WTC11 (cell line): Measurements from ENCODE around the gene SDHA.

Experiments
- CREM ChIP-seq: sonication (generic); formaldehyde crosslinking; IDR thresholded peaks from 2 replicates; pipeline ENCODE4 v1.8.1; 2022; ENCODE audit warnings: mild to moderate bottlenecking, missing genetic modification reagents, moderate library complexity
- CTCF ChIP-seq: fragments of 200-600 bp; IDR thresholded peaks from 2 replicates; pipeline ENCODE4 v1.8.0; 2022; ENCODE audit warnings: antibody characterized with exemption
- ERG ChIP-seq: fragments of 250-450 bp; sonication (Bioruptor Pico); IDR thresholded peaks from 2 replicates; pipeline ENCODE4 v1.8.0; 2021; ENCODE audit warnings: mild to moderate bottlenecking
- FOXP4 ChIP-seq: sonication (generic); formaldehyde crosslinking; IDR thresholded peaks from 2 replicates; pipeline ENCODE4 v1.8.0; 2022; ENCODE audit warnings: mild to moderate bottlenecking, missing genetic modification reagents
- SMAD3 ChIP-seq: sonication (generic); formaldehyde crosslinking; IDR thresholded peaks from 2 replicates; pipeline ENCODE4 v1.8.0; 2022; ENCODE audit warnings: missing genetic modification reagents, mild to moderate bottlenecking, borderline replicate concordance

GRCh38 chr5:173392-174290 lies 44.5 kb upstream of the SDHA start:
- TF ChIP-seq CTCF, result no peak
- TF ChIP-seq CREM (CRISPR knock-in tag), result no peak
- no peak for TF ChIP-seq SMAD3 (CRISPR knock-in tag)
- TF ChIP-seq ERG (CRISPR knock-in tag), result no peak
- TF ChIP-seq FOXP4 (CRISPR knock-in tag), result no peak
